Endodermal cell (in vitro differentiated cells): ENCODE data around the gene BMP8B. TPM values are rescaled to one million over a fixed set of nuclear protein-coding genes. Genes with fewer than 3 reads are reported as not detected.

Source experiments
- DNase-seq: peaks from one replicate; pipeline ENCODE4 v3.0.0-alpha.2; 2017
- H3K27ac ChIP-seq: 2 replicates; pipeline ENCODE4 v1.5.1; 2013; ENCODE audit warnings: mild to moderate bottlenecking, low read depth, low read length, moderate library complexity
- H3K27me3 ChIP-seq: 2 replicates; pipeline ENCODE4 v1.6.1; 2013; ENCODE audit warnings: mild to moderate bottlenecking, low read length, moderate library complexity; ENCODE audit not compliant: insufficient read depth, control insufficient read depth, poor library complexity, severe bottlenecking
- H3K36me3 ChIP-seq: 2 replicates; pipeline ENCODE4 v1.7.0; 2013; ENCODE audit warnings: mild to moderate bottlenecking, low read length, moderate library complexity; ENCODE audit not compliant: control insufficient read depth, insufficient read depth
- H3K4me1 ChIP-seq: one replicate; pipeline ENCODE4 v1.7.0; 2013; ENCODE audit warnings: low read length; ENCODE audit not compliant: control insufficient read depth, insufficient read depth
- H3K4me3 ChIP-seq: 2 replicates; pipeline ENCODE4 v1.5.1; 2013; ENCODE audit warnings: mild to moderate bottlenecking, low read length, moderate library complexity
- H3K9ac ChIP-seq: 2 replicates; pipeline ENCODE4 v1.6.1; 2013; ENCODE audit warnings: mild to moderate bottlenecking, low read length, moderate library complexity; ENCODE audit not compliant: poor library complexity, severe bottlenecking; ENCODE audit errors: extremely low read depth
- H3K9me3 ChIP-seq: 2 replicates; pipeline ENCODE4 v1.6.1; 2013; ENCODE audit warnings: mild to moderate bottlenecking, low read length, moderate library complexity; ENCODE audit not compliant: control insufficient read depth
- H3K27ac Mint-ChIP-seq: 2 replicates; pipeline ENCODE4 v1.8.0; 2020; ENCODE audit warnings: mixed read lengths
- H3K27me3 Mint-ChIP-seq: 2 replicates; pipeline ENCODE4 v1.8.0; 2021; ENCODE audit warnings: mild to moderate bottlenecking, mixed read lengths; ENCODE audit not compliant: insufficient read depth
- H3K36me3 Mint-ChIP-seq: 2 replicates; pipeline ENCODE4 v1.8.0; 2020; ENCODE audit warnings: low read depth, mixed read lengths
- H3K4me1 Mint-ChIP-seq: 2 replicates; pipeline ENCODE4 v1.8.0; 2020; ENCODE audit warnings: mixed read lengths
- H3K4me3 Mint-ChIP-seq: 2 replicates; pipeline ENCODE4 v1.8.0; 2020; ENCODE audit warnings: mild to moderate bottlenecking, moderate library complexity, mixed read lengths
- H3K9me3 Mint-ChIP-seq: 2 replicates; pipeline ENCODE4 v1.8.0; 2020; ENCODE audit warnings: mild to moderate bottlenecking, mixed read lengths
- WGBS, 2 experiments: methylation state at CpG; one replicate each; pipeline versions ENCODE4 v1.1.5 to v1.1.7; 2013; ENCODE audit warnings: missing lambda C conversion rate in 2 of 2, mixed read lengths in 1 of 2; ENCODE audit not compliant: insufficient coverage in 1 of 2, insufficient read length in 1 of 2; 5-methylcytosine and 5-hydroxymethylcytosine counted together
- total RNA-seq, 2 donors: library from RNA; stranded (reverse); fragmentation: NEBNext Ultra II Directional in 1 of 2; extraction: Animal tissue kit (Norgen Biotek cat#: 25700) in 1 of 2; gene quantifications; 2 replicates in 1 of 2; 3 replicates in 1 of 2; pipeline ENCODE4 v1.2.1, GENCODE V29; 2021
- TF ChIP-seq, protein P1 (sequence below): fragments of 200-600 bp; sonication (generic); conservative IDR thresholded peaks from 2 replicates; pipeline ENCODE4 v1.5.0; 2021; ENCODE audit warnings: antibody characterized with exemption, mild to moderate bottlenecking

BMP8B gene
- total RNA-seq, 2 donors from 2014 or later: 0.13 to 0.29 TPM

DNA sequence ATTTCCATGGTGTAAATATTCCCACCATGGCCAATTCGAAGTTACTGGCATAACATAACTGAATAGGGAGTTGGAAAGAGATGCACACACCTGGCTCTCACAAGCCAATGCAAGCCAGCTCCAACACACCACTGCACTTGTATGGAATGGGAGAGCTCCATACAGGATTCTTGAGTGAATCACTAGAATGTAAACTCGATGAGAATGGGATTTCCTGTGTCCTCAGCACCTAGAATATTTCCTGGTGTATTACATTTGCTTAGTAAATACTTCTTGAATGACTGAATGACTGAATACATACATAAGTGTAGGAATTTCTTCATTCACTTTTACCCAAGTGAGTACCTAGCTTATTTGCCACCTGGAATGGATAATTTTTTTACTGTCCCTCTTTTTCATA lies 66.2 kb downstream of the BMP8B start:
- Mint-ChIP-seq H3K27me3 (peaks cover 94% of the 10 kb centered on the region), H3K27ac (no peak overlapping the region), H3K4me1 (no peaks in the 10 kb centered on the region), H3K36me3 (no peaks in the 10 kb centered on the region), H3K4me3 (no peak overlapping the region), H3K9me3 (no peaks in the 10 kb centered on the region)
- Histone ChIP-seq H3K9me3 (no peaks in the 10 kb centered on the region), H3K36me3 (no peaks in the 10 kb centered on the region), H3K27me3 (peaks cover 94% of the 10 kb centered on the region), H3K9ac (no peak overlapping the region), H3K4me1 (no peaks in the 10 kb centered on the region), H3K4me3 (no peak overlapping the region), H3K27ac (no peak overlapping the region)
- 17 to 23% methylated on average over 1 to 2 of the region's 2 CpGs for WGBS, 2 experiments
- no peak for DNase-seq
- TF ChIP-seq, protein P1, sequence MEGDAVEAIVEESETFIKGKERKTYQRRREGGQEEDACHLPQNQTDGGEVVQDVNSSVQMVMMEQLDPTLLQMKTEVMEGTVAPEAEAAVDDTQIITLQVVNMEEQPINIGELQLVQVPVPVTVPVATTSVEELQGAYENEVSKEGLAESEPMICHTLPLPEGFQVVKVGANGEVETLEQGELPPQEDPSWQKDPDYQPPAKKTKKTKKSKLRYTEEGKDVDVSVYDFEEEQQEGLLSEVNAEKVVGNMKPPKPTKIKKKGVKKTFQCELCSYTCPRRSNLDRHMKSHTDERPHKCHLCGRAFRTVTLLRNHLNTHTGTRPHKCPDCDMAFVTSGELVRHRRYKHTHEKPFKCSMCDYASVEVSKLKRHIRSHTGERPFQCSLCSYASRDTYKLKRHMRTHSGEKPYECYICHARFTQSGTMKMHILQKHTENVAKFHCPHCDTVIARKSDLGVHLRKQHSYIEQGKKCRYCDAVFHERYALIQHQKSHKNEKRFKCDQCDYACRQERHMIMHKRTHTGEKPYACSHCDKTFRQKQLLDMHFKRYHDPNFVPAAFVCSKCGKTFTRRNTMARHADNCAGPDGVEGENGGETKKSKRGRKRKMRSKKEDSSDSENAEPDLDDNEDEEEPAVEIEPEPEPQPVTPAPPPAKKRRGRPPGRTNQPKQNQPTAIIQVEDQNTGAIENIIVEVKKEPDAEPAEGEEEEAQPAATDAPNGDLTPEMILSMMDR: no peak

DNA sequence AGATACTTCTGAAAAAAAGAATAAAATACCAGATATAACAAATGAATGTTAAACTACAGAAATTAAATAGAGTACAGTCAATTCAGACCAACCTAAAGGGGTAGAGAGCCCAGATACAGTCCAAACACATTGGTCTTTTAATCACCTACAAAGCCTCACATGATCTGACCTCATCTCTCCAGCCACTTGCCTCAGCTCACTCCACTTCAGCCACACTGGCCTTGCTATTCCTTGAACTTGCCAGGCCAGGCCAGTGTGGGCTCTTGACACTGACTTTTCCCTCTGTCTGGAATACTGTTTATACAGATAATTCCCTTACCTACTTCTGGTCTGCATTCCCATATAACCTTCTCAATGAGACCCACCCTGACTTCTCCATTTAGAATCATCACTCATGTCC lies 67.0 kb downstream of the BMP8B start:
- no peaks in the 10 kb centered on the region for H3K4me1 Mint-ChIP-seq
- H3K9me3 ChIP-seq: no peaks in the 10 kb centered on the region
- no peak overlapping the region for H3K4me3 ChIP-seq
- no peak overlapping the region for H3K27ac Mint-ChIP-seq
- no peaks in the 10 kb centered on the region for H3K36me3 ChIP-seq
- H3K9ac ChIP-seq: no peak overlapping the region
- no peak for DNase-seq
- no peaks in the 10 kb centered on the region for H3K9me3 Mint-ChIP-seq
- TF ChIP-seq, protein P1: no peak
- H3K27me3 Mint-ChIP-seq: peaks cover 94% of the 10 kb centered on the region
- no peaks in the 10 kb centered on the region for H3K36me3 Mint-ChIP-seq
- peaks cover 94% of the 10 kb centered on the region for H3K27me3 ChIP-seq
- no peak overlapping the region for H3K27ac ChIP-seq
- H3K4me1 ChIP-seq: no peaks in the 10 kb centered on the region
- H3K4me3 Mint-ChIP-seq: no peak overlapping the region

DNA sequence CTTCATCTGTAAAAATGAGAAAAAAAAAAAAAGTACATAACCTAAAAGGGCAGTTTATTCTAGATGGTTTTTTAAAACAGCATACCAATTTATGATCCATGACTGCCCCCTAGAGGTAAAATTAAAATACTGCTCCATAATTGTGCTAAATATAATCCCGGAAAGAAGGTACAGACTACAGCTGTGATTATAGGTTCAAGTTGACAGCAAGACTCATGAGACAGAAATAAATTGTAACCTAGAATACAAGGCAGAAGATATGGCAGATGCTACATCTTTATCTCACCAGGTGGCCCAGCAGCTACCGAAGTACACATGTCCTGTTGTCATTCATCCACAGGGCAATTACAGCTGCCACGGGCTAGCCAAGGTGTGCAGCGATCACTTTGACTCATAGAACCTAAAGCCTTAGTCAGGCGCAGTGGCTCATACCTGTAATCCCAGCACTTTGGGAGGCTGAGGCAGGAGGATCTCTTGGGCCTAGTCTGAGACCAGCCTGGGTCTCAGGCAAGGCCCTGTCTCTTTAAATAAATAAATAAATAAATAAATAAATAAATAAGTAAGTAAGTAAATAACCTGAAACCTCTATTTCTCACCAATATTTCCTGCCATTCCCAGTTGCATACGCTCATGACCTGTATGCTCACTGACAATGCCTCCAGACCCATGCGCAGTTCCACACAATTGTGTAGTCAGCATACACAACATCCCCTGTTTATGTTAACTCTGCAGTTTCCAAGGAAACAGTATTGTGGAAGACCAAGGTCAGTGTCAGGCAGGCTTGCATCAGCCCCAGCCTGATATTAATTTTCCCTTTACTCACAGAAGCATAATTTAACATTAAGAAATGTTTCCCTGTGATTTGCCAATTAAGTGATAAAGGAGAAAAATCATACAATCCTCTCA lies 68.3 kb downstream of the BMP8B start:
- Histone ChIP-seq H3K4me3 (no peak overlapping the region), H3K9ac (no peak overlapping the region), H3K36me3 (no peaks in the 10 kb centered on the region), H3K27ac (no peak overlapping the region), H3K27me3 (peaks cover 94% of the 10 kb centered on the region), H3K9me3 (no peaks in the 10 kb centered on the region), H3K4me1 (no peaks in the 10 kb centered on the region)
- H3K9me3 Mint-ChIP-seq: no peaks in the 10 kb centered on the region
- no peak overlapping the region for H3K27ac Mint-ChIP-seq
- TF ChIP-seq, protein P1: peak; percentile 90
- no peak overlapping the region for H3K4me3 Mint-ChIP-seq
- peaks cover 93% of the 10 kb centered on the region for H3K27me3 Mint-ChIP-seq
- H3K36me3 Mint-ChIP-seq: no peaks in the 10 kb centered on the region
- 46 to 53% methylated on average over 5 to 7 of the region's 7 CpGs for WGBS, 2 experiments
- no peaks in the 10 kb centered on the region for H3K4me1 Mint-ChIP-seq
- DNase-seq: no peak
